ENCODE measurements around the gene PCDHGB3.

- TF ChIP-seq CTCF (IDR thresholded peaks at IDR 0.05), result no peak
- TF ChIP-seq EP300 (IDR thresholded peaks at IDR 0.05), result no peak
These were observed 49.2 kb downstream of the PCDHGB3 start for GRCh38 chr5:141419074-141419880.
